ENCODE data around the gene ZNF324. TPM values are rescaled to one million over a fixed set of nuclear protein-coding genes. Genes with fewer than 3 reads are reported as not detected.
A peak's percentile ranks its signal among the peaks of the same experiment; 100 is the strongest.

ZNF324 gene
- total and polyA plus RNA-seq, 9 of the 15 experiments (the other 6 are each of a cell fraction or from before 2014, with no cell fraction given): 0.92 to 16.4 (median 5.3) TPM

DNA sequence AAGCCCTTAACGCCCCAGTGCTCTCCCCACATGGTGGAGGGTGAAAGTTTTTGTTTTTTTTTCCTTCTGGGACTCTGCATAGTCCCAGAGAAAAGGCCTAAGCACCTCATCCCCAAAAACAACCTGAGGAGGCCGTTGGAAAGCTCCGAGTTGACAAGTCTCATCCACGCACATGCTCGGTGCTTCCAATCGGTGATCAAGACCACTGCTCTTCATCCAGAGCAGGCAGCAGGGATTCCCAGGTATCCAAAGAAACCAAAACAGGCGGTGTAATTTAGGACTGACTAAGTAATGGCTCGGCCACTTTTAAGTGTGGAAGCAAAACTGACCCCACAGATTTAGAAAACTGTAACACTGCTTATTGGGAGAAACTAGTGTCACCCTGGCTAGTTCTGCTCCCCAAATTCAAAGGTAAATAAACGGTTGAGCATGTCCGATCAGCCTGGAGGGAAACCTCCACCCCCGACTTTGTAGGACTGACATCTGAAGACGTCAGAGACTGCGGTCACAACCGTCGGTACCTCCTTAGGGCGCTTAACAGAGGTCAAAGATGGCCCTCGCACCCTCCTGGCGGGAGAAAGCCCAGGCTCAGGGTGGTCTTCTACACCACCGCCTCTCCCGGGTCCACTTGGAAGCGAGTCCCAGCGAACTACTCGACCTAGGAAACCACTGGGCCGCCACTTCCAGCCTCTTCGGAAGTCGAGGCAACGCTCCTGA is 8.3 kb downstream of the ZNF324 start (continued):
- TF ChIP-seq MXI1 (IDR thresholded peaks at IDR 0.05; ENCODE audit: low read depth, low read length): peak; percentile 76; the same call in 1 of the 2 replicates
- TF ChIP-seq, protein P1, sequence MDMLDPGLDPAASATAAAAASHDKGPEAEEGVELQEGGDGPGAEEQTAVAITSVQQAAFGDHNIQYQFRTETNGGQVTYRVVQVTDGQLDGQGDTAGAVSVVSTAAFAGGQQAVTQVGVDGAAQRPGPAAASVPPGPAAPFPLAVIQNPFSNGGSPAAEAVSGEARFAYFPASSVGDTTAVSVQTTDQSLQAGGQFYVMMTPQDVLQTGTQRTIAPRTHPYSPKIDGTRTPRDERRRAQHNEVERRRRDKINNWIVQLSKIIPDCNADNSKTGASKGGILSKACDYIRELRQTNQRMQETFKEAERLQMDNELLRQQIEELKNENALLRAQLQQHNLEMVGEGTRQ (CRISPR knock-in tag; IDR thresholded peaks at IDR 0.05): no peak
- TF ChIP-seq, protein P2, sequence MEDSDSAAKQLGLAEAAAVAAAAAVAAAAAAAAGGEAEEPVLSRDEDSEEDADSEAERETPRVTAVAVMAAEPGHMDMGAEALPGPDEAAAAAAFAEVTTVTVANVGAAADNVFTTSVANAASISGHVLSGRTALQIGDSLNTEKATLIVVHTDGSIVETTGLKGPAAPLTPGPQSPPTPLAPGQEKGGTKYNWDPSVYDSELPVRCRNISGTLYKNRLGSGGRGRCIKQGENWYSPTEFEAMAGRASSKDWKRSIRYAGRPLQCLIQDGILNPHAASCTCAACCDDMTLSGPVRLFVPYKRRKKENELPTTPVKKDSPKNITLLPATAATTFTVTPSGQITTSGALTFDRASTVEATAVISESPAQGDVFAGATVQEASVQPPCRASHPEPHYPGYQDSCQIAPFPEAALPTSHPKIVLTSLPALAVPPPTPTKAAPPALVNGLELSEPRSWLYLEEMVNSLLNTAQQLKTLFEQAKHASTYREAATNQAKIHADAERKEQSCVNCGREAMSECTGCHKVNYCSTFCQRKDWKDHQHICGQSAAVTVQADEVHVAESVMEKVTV (CRISPR knock-in tag; IDR thresholded peaks at IDR 0.05): no peak
- TF ChIP-seq PYGO2 (tag; IDR thresholded peaks at IDR 0.05): no peak
- no peak for TF ChIP-seq ZNF695 (CRISPR knock-in tag; IDR thresholded peaks at IDR 0.05)
- peak in 1 of 2 experiments; percentile 6; a peak in 1 of 4 replicates for TF ChIP-seq TRIM24 (IDR thresholded peaks at IDR 0.05)
- no peak for TF ChIP-seq FIP1L1 (IDR thresholded peaks at IDR 0.05; ENCODE audit: low read depth, low read length, poor library complexity, severe bottlenecking)
- TF ChIP-seq ZNF551 (CRISPR knock-in tag; IDR thresholded peaks at IDR 0.05): no peak
- TF ChIP-seq, protein P3, sequence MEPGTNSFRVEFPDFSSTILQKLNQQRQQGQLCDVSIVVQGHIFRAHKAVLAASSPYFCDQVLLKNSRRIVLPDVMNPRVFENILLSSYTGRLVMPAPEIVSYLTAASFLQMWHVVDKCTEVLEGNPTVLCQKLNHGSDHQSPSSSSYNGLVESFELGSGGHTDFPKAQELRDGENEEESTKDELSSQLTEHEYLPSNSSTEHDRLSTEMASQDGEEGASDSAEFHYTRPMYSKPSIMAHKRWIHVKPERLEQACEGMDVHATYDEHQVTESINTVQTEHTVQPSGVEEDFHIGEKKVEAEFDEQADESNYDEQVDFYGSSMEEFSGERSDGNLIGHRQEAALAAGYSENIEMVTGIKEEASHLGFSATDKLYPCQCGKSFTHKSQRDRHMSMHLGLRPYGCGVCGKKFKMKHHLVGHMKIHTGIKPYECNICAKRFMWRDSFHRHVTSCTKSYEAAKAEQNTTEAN (CRISPR knock-in tag; IDR thresholded peaks at IDR 0.05): no peak
- peak; percentile 57; the same call in 1 of the 2 replicates for TF ChIP-seq SUPT5H (IDR thresholded peaks at IDR 0.05)
- TF ChIP-seq, protein P4, sequence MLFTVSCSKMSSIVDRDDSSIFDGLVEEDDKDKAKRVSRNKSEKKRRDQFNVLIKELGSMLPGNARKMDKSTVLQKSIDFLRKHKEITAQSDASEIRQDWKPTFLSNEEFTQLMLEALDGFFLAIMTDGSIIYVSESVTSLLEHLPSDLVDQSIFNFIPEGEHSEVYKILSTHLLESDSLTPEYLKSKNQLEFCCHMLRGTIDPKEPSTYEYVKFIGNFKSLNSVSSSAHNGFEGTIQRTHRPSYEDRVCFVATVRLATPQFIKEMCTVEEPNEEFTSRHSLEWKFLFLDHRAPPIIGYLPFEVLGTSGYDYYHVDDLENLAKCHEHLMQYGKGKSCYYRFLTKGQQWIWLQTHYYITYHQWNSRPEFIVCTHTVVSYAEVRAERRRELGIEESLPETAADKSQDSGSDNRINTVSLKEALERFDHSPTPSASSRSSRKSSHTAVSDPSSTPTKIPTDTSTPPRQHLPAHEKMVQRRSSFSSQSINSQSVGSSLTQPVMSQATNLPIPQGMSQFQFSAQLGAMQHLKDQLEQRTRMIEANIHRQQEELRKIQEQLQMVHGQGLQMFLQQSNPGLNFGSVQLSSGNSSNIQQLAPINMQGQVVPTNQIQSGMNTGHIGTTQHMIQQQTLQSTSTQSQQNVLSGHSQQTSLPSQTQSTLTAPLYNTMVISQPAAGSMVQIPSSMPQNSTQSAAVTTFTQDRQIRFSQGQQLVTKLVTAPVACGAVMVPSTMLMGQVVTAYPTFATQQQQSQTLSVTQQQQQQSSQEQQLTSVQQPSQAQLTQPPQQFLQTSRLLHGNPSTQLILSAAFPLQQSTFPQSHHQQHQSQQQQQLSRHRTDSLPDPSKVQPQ (CRISPR knock-in tag; IDR thresholded peaks at IDR 0.05; ENCODE audit: borderline replicate concordance): no peak
- TF ChIP-seq, protein P5, sequence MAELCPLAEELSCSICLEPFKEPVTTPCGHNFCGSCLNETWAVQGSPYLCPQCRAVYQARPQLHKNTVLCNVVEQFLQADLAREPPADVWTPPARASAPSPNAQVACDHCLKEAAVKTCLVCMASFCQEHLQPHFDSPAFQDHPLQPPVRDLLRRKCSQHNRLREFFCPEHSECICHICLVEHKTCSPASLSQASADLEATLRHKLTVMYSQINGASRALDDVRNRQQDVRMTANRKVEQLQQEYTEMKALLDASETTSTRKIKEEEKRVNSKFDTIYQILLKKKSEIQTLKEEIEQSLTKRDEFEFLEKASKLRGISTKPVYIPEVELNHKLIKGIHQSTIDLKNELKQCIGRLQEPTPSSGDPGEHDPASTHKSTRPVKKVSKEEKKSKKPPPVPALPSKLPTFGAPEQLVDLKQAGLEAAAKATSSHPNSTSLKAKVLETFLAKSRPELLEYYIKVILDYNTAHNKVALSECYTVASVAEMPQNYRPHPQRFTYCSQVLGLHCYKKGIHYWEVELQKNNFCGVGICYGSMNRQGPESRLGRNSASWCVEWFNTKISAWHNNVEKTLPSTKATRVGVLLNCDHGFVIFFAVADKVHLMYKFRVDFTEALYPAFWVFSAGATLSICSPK (IDR thresholded peaks at IDR 0.05; ENCODE audit: borderline replicate concordance): no peak
- TF ChIP-seq PHF21A (IDR thresholded peaks at IDR 0.05; ENCODE audit: borderline replicate concordance, low read depth): no peak
- no peak for TF ChIP-seq KAT7 (CRISPR knock-in tag; IDR thresholded peaks at IDR 0.05; ENCODE audit: borderline replicate concordance)
- TF ChIP-seq, protein P6, sequence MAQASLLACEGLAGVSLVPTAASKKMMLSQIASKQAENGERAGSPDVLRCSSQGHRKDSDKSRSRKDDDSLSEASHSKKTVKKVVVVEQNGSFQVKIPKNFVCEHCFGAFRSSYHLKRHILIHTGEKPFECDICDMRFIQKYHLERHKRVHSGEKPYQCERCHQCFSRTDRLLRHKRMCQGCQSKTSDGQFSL (CRISPR knock-in tag; IDR thresholded peaks at IDR 0.05): no peak
- TF ChIP-seq, protein P6 (tag; IDR thresholded peaks at IDR 0.05): no peak

Data from K562 (cell line).